ENCODE results near the gene DMRT1. TPM values are rescaled to one million over a fixed set of nuclear protein-coding genes. Genes with fewer than 3 reads are reported as not detected.

Gene DMRT1
- total RNA-seq, 1 experiment from 2014 or later: 0.47 TPM

DNA sequence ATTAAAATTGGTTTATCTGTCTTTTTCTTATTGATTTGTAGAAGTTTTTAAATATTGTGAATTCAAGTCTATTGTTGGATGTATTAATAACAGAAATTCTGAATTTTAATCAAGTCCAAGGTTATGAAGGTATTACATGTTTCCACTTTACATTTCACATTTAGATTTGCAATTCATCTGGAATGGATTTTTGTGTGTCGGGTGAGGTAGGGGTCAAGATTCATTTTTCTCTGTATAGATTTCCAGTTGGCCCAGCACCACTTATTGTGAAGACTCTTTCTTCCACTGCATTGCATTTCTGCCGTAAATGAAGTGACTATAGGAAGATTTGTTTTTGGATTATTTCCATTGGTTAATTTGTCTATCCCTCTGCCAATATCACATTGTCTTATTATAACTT lies 173.1 kb downstream of the DMRT1 start:
- ChIA-PET CTCF (no interaction called here), RAD21 (ENCODE audit: low non-redundant PET in 1 of 2, low total read pairs in 2 of 2, uncharacterized antibody in 2 of 2, unreplicated experiment in 2 of 2) (no interaction called here), POLR2A (no interaction called here)
- H3K79me2 ChIP-seq (ENCODE audit: insufficient read depth, low read length): no peaks in the 10 kb centered on the region
- no peak for DNase-seq (ENCODE audit: low read depth, low spot score)
- H3K27me3 ChIP-seq (ENCODE audit: insufficient read depth, low read length): no peaks in the 10 kb centered on the region
- H2AFZ ChIP-seq (ENCODE audit: low read depth, low read length, poor library complexity, severe bottlenecking): no peak overlapping the region
- BruUV-seq (replicated peaks): no TSS peak
- H3K9me2 ChIP-seq (ENCODE audit: insufficient read depth): no peaks in the 10 kb centered on the region
- TF ChIP-seq EGR1 (IDR thresholded peaks at IDR 0.05; ENCODE audit: low read depth) (no peak), CBX3 (IDR thresholded peaks at IDR 0.05; ENCODE audit: low read depth) (no peak), JUND (IDR thresholded peaks at IDR 0.05) (no peak), ZNF274 (IDR thresholded peaks at IDR 0.05; ENCODE audit: low read depth, low read length) (no peak), SRF (IDR thresholded peaks at IDR 0.05; ENCODE audit: low read depth) (no peak), CEBPB (IDR thresholded peaks at IDR 0.05; ENCODE audit: low read depth) (no peak), POLR2A (IDR thresholded peaks at IDR 0.05; ENCODE audit: borderline replicate concordance, extremely low read depth, insufficient read depth, insufficient read length) (no peak), ZFX (IDR thresholded peaks at IDR 0.05) (no peak), EZH2 (IDR thresholded peaks at IDR 0.05) (no peak)
- TF ChIP-seq, protein P1, sequence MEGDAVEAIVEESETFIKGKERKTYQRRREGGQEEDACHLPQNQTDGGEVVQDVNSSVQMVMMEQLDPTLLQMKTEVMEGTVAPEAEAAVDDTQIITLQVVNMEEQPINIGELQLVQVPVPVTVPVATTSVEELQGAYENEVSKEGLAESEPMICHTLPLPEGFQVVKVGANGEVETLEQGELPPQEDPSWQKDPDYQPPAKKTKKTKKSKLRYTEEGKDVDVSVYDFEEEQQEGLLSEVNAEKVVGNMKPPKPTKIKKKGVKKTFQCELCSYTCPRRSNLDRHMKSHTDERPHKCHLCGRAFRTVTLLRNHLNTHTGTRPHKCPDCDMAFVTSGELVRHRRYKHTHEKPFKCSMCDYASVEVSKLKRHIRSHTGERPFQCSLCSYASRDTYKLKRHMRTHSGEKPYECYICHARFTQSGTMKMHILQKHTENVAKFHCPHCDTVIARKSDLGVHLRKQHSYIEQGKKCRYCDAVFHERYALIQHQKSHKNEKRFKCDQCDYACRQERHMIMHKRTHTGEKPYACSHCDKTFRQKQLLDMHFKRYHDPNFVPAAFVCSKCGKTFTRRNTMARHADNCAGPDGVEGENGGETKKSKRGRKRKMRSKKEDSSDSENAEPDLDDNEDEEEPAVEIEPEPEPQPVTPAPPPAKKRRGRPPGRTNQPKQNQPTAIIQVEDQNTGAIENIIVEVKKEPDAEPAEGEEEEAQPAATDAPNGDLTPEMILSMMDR (IDR thresholded peaks at IDR 0.05 in 2 of 3, conservative IDR thresholded peaks at IDR 0.05 in 1 of 3; ENCODE audit: borderline replicate concordance in 1 of 3, insufficient read depth in 1 of 3, low read depth in 2 of 3, low read length in 2 of 3): no peak
- TF ChIP-seq, protein P2, sequence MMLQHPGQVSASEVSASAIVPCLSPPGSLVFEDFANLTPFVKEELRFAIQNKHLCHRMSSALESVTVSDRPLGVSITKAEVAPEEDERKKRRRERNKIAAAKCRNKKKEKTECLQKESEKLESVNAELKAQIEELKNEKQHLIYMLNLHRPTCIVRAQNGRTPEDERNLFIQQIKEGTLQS (IDR thresholded peaks at IDR 0.05): no peak
- H4K20me1 ChIP-seq (ENCODE audit: insufficient read depth): no peaks in the 10 kb centered on the region
- no peak overlapping the region for H3K4me2 ChIP-seq (ENCODE audit: low read length)
- no peak for ATAC-seq
- H3K9me3 ChIP-seq (ENCODE audit: control insufficient read depth in 1 of 2, insufficient read depth in 1 of 2, low read depth in 1 of 2, low read length in 2 of 2): no peaks in the 10 kb centered on the region
- intact Hi-C loops (cut with micrococcal nuclease): loop anchor here (5.0 kb wide), 1 partner anchor 853 kb away; no protein-coding TSS in a partner anchor
- no peaks in the 10 kb centered on the region for H3K4me1 ChIP-seq (ENCODE audit: control insufficient read depth in 1 of 2, insufficient read depth in 2 of 2, low read length in 2 of 2)
- H3K9ac ChIP-seq (ENCODE audit: low read length): no peak overlapping the region
- no peak overlapping the region for H3K27ac ChIP-seq (ENCODE audit: low read depth, low read length)
- H3K4me3 ChIP-seq (replicated peaks in 1 of 2; ENCODE audit: low read depth in 1 of 2, low read length in 2 of 2): no peak overlapping the region
- H3K36me3 ChIP-seq (ENCODE audit: control insufficient read depth in 1 of 2, insufficient read depth in 2 of 2, low read length in 2 of 2): no peaks in the 10 kb centered on the region
